ENCODE measurements around the gene PFKFB1. TPM values are rescaled to one million over a fixed set of nuclear protein-coding genes. Genes with fewer than 3 reads are reported as not detected.
"Not testable (repeated sequence)": the region's sequence is repeated elsewhere in the genome, so short reads cannot be mapped to it uniquely, and the experiment has no call there.

Gene PFKFB1
- total RNA-seq, 3 donors from 2014 or later: 0.29 to 0.68 (median 0.51) TPM

GRCh38 chrX:55006827-55007621, 13.0 kb upstream of the PFKFB1 start:
- ATAC-seq (no peak), DNase-seq (no peak)
- H3K4me3 Mint-ChIP-seq: no peak overlapping the region
- no peaks in the 10 kb centered on the region for H3K9me3 Mint-ChIP-seq
- H3K4me1 Mint-ChIP-seq (ENCODE audit: low read depth): peaks cover 11% of the 10 kb centered on the region
- H3K36me3 Mint-ChIP-seq (ENCODE audit: insufficient read depth): peaks cover 30% of the 10 kb centered on the region
- H3K27me3 Mint-ChIP-seq (ENCODE audit: low read depth): no peaks in the 10 kb centered on the region

- no peak for DNase-seq
- H3K9me3 Mint-ChIP-seq: no peaks in the 10 kb centered on the region
- H3K36me3 Mint-ChIP-seq (ENCODE audit: insufficient read depth): peaks cover 30% of the 10 kb centered on the region
- H3K4me3 Mint-ChIP-seq: no peak overlapping the region
- no peak for ATAC-seq
- H3K4me1 Mint-ChIP-seq (ENCODE audit: low read depth): peaks cover 21% of the 10 kb centered on the region
- no peaks in the 10 kb centered on the region for H3K27me3 Mint-ChIP-seq (ENCODE audit: low read depth)
Measured at GRCh38 chrX:55005256-55005655, 11.3 kb upstream of the PFKFB1 start.

GRCh38 chrX:55004231-55004630, 10.2 kb upstream of the PFKFB1 start:
- Mint-ChIP-seq H3K4me3 (no peak overlapping the region), H3K4me1 (ENCODE audit: low read depth) (peaks cover 21% of the 10 kb centered on the region), H3K36me3 (ENCODE audit: insufficient read depth) (peaks cover 30% of the 10 kb centered on the region), H3K9me3 (no peaks in the 10 kb centered on the region), H3K27me3 (ENCODE audit: low read depth) (no peaks in the 10 kb centered on the region)
- DNase-seq (no peak), ATAC-seq (no peak)

DNA sequence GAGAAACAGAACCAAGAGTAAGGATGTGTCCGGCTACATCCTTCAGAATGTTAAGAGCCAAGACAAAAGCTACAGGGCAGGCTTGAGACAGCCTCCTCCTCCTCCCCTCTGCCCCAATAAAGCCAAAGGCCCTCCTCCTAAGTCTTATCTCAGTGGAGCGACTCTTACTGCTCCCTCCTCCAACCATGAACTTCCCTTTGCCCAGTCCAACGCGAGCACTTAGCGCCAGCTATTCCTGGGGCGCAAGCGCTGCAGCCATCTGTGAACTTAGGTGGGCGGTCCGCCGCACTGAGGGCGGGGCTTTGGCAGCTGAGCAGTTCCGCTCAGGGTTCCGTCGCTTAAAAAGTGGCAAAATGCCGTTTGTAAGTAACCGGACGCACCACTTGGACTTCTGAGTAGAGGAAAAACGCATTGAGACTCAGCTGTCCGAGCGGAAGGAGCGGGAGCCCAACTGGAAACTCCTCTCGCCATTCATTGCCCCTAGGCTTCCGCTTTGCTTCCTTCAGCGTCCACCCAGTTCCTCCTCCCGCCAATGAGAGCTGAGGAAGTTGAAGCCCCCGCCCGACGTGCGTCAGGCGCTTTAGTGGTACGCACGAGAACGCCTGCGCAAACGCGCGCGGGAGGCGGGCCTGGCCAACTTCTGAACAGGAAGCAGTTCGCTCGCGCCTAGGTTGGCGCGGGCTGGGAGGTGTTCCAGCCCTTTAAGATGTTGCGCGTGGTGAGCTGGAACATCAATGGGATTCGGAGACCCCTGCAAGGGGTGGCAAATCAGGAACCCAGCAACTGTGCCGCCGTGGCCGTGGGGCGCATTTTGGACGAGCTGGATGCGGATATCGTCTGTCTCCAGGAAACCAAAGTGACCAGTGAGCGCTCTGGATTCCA, 6.0 kb upstream of the PFKFB1 start, which contains the start of gene APEX2:
TSS of gene APEX2 (plus strand) at position 647 of the 882 bp plus-strand sequence. CDS start at position 707, 60 bp downstream.
- DNase-seq: peak; percentile 81
- Mint-ChIP-seq H3K9me3 (no peaks in the 10 kb centered on the region), H3K27me3 (ENCODE audit: low read depth) (no peaks in the 10 kb centered on the region), H3K4me1 (ENCODE audit: low read depth) (peaks cover 14% of the 10 kb centered on the region), H3K4me3 (peak within 1 kb of the TSS; percentile 95), H3K36me3 (ENCODE audit: insufficient read depth) (peaks cover 18% of the 10 kb centered on the region)
- peak; percentile 94 to 96 for ATAC-seq

DNA sequence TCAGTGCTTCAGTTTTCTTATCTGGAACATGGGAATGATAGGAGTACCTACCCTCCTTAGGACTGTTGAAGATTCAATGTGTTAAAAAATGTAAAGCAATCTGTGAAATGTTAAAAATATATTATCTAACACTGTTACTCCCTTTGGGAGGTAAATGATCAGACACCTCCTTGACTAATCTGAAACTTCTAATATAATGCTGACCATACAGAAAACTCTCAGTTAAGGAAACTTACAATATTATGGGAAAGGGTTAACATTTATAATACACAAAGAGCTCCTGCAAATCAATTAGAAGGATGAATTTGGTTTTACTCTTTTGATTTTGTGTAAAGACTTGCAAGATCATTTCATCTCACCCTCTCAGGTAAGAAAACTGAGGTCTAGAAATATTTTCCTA, 1.6 kb upstream of the PFKFB1 start:
- no peaks in the 10 kb centered on the region for H3K4me1 Mint-ChIP-seq (ENCODE audit: low read depth)
- no peaks in the 10 kb centered on the region for H3K9me3 Mint-ChIP-seq
- DNase-seq: no peak
- ATAC-seq: no peak
- H3K36me3 Mint-ChIP-seq (ENCODE audit: insufficient read depth): no peaks in the 10 kb centered on the region
- no peak overlapping the region for H3K4me3 Mint-ChIP-seq
- H3K27me3 Mint-ChIP-seq (ENCODE audit: low read depth): no peaks in the 10 kb centered on the region

DNA sequence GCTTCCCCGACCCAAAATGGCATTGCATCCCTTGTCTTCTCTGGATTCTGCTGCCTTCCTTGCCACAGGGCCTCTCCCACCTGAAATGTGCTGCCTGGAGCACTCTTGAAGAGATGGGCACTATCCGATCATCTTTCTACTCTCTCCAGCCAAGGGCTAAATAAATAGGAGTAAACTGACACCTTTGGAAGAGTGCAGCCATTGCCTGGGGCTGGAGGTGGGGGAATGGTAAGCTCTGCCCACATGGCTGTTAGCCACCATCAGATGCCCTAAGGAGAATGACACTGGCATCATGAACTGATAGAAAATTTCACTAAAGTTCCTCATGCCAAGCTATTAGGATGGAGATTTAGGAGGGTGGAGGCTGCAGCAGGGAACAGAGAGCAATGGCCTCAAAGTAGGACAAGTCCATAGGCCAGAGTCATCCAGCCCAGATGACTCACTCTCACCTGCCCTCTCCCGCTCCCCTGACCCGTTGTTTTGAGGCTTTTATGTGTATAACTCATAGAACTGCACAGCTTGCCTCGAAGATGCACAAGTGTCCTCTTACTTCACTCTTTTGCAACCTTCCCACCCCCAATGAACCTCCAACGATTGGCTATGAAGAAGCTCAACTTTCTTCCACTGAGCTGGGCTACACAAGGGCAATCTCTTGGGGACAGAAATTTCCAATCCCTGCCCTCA, 822 bp upstream of the PFKFB1 start:
- ATAC-seq: no peak
- Mint-ChIP-seq H3K4me1 (ENCODE audit: low read depth) (no peaks in the 10 kb centered on the region), H3K4me3 (no peak overlapping the region), H3K9me3 (no peaks in the 10 kb centered on the region), H3K27me3 (ENCODE audit: low read depth) (no peaks in the 10 kb centered on the region), H3K36me3 (ENCODE audit: insufficient read depth) (no peaks in the 10 kb centered on the region)
- no peak for DNase-seq

- Mint-ChIP-seq H3K36me3 (ENCODE audit: insufficient read depth) (no peaks in the 10 kb centered on the region), H3K4me1 (ENCODE audit: low read depth) (no peaks in the 10 kb centered on the region), H3K27me3 (ENCODE audit: low read depth) (no peaks in the 10 kb centered on the region), H3K4me3 (no peak overlapping the region), H3K9me3 (no peaks in the 10 kb centered on the region)
- ATAC-seq: no peak
- no peak for DNase-seq
Measured at GRCh38 chrX:54992911-54993622, 921 bp downstream of the PFKFB1 start.

GRCh38 chrX:54991706-54992105, 2.3 kb downstream of the PFKFB1 start:
- ATAC-seq: no peak
- Mint-ChIP-seq H3K4me3 (no peak overlapping the region), H3K36me3 (ENCODE audit: insufficient read depth) (no peaks in the 10 kb centered on the region), H3K27me3 (ENCODE audit: low read depth) (no peaks in the 10 kb centered on the region), H3K4me1 (ENCODE audit: low read depth) (no peaks in the 10 kb centered on the region), H3K9me3 (no peaks in the 10 kb centered on the region)
- no peak for DNase-seq

DNA sequence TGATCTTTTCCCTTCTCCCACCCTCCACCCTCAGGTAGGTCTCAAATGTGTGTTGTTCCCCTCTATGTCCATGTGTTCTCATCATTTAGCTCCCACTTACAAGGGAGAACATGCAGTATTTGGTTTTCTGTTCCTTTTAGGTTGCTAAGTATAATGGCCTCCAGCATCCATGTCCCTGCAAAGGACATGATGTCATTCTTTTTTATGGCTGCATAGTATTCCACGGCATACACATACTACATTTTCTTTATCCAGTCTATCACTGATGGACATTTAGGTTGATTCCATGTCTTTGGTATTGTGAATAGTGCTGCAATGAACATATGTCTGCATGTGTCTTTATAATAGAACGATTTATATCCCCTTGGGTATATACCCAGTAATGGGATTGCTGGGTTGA, 10.7 kb downstream of the PFKFB1 start:
- not testable (repeated sequence) for ATAC-seq; H3K36me3 Mint-ChIP-seq (ENCODE audit: insufficient read depth); H3K4me3 Mint-ChIP-seq; H3K4me1 Mint-ChIP-seq (ENCODE audit: low read depth); H3K27me3 Mint-ChIP-seq (ENCODE audit: low read depth); H3K9me3 Mint-ChIP-seq; DNase-seq

DNA sequence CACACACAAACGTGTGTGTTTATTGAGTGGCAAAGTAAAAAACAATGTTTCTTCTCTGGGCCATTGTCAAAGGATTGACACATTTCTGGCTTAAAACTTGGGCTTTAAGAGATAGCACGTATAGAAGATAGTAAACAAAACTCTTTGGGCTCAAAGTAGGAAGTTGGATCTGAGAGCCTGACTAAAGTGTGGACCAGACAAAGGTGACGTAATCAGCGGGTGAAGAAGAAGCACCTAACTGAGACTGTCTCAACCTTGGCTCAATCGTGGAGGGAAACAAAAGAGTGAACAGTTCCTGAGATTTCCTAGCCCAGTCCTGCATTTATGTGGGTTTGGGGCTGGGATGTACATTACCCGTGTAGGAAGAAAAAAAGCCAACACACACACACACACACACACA, 13.7 kb downstream of the PFKFB1 start:
- H3K36me3 Mint-ChIP-seq (ENCODE audit: insufficient read depth): no peaks in the 10 kb centered on the region
- ATAC-seq (no peak), DNase-seq (no peak)
- no peaks in the 10 kb centered on the region for H3K9me3 Mint-ChIP-seq
- no peaks in the 10 kb centered on the region for H3K4me1 Mint-ChIP-seq (ENCODE audit: low read depth)
- H3K4me3 Mint-ChIP-seq: no peak overlapping the region
- H3K27me3 Mint-ChIP-seq (ENCODE audit: low read depth): no peaks in the 10 kb centered on the region

- Mint-ChIP-seq H3K9me3 (no peaks in the 10 kb centered on the region), H3K4me3 (no peak overlapping the region), H3K27me3 (ENCODE audit: low read depth) (no peaks in the 10 kb centered on the region)
Measured at GRCh38 chrX:54979432-54979831, 14.6 kb downstream of the PFKFB1 start.

GRCh38 chrX:54978448-54978847, 15.5 kb downstream of the PFKFB1 start:
- ATAC-seq (no peak), DNase-seq (no peak)
- no peaks in the 10 kb centered on the region for H3K27me3 Mint-ChIP-seq (ENCODE audit: low read depth)
- H3K4me3 Mint-ChIP-seq: no peak overlapping the region
- H3K36me3 Mint-ChIP-seq (ENCODE audit: insufficient read depth): no peaks in the 10 kb centered on the region
- H3K9me3 Mint-ChIP-seq: no peaks in the 10 kb centered on the region
- no peaks in the 10 kb centered on the region for H3K4me1 Mint-ChIP-seq (ENCODE audit: low read depth)

More at GRCh38 chrX:54979432-54979831, 14.6 kb downstream of the PFKFB1 start:
- no peak for ATAC-seq
- no peaks in the 10 kb centered on the region for H3K36me3 Mint-ChIP-seq (ENCODE audit: insufficient read depth)
- no peaks in the 10 kb centered on the region for H3K4me1 Mint-ChIP-seq (ENCODE audit: low read depth)
- DNase-seq: no peak

DNA sequence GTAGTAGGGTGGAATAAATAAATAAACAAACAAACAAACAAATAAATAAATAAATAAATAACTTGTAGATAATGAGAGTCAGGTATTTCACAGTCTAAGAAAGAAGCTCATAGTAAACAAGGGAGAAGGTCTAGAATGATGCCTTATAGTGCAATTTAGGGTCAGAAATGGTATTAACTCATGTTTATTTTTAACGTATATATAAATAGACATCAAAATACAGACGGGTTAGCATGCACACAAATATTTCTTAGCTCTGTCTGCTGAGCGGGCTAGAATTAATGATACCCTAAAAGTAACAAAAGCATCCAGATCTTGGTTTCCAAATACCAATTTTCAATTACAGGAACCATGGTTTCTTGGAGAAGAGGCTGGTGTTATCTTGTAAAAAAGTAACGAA, 16.6 kb downstream of the PFKFB1 start:
- ATAC-seq (no peak), DNase-seq (no peak)
- no peak overlapping the region for H3K4me3 Mint-ChIP-seq
- no peaks in the 10 kb centered on the region for H3K27me3 Mint-ChIP-seq (ENCODE audit: low read depth)
- H3K4me1 Mint-ChIP-seq (ENCODE audit: low read depth): no peaks in the 10 kb centered on the region
- no peaks in the 10 kb centered on the region for H3K36me3 Mint-ChIP-seq (ENCODE audit: insufficient read depth)
- H3K9me3 Mint-ChIP-seq: no peaks in the 10 kb centered on the region

All from activated T-cell treated with anti-CD3 and anti-CD28 coated beads, Interleukin-2, amount 50 U/mL, for 4 hours (primary cell).